Spleen (tissue), 7 donors: Measurements from ENCODE around the gene REP15.

Experiments
- CTCF ChIP-seq, 11 experiments: fragments of 200-600 bp in 7 of 11; fragments of 450-650 bp in 4 of 11; sonication (generic) in 4 of 11; IDR thresholded peaks in 8 of 11; conservative IDR thresholded peaks in 3 of 11; 1 replicate in 7 of 11; 2 replicates in 4 of 11; pipeline versions ENCODE4 v1.4.0 to v1.8.0; 2016 to 2021; ENCODE audit warnings: antibody characterized with exemption in 11 of 11, inconsistent platforms in 4 of 11, mild to moderate bottlenecking in 1 of 11
- POLR2A ChIP-seq, 3 donors: fragments of 450-650 bp; IDR thresholded peaks; one replicate each; pipeline ENCODE4 v1.5.1; 2017; ENCODE audit warnings: antibody characterized with exemption in 3 of 3, mild to moderate bottlenecking in 1 of 3
- donor health status: DM: no; HTN: no; CAD: no; lungs with moderate emphysema.
- donor health status: DM: no; HTN: no; CAD: no.
- donor health status: DM: no; HTN: no; CAD: no.

DNA sequence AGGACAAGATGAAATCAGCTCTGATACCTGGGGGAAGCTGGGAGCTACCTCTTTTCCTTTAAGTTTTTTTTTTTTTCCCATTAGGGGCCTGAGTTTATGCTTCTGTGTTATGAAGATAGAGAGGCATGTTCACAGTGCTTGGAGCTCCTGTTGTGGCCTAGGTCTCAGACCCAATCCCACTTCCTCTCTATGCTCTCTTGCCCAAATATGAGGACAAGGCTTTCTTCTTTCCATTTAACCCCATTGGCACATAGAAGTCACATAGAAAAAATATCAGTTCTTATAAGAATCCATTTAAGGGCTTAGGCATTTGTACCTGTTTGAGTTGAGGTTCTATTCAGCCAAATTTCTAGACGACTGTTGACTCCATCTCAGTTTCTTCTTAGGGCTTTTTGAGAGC lies 27.0 kb downstream of the REP15 start:
- TF ChIP-seq CTCF (IDR thresholded peaks at IDR 0.05 in 8 of 11, conservative IDR thresholded peaks at IDR 0.05 in 3 of 11) (no peak), POLR2A (IDR thresholded peaks at IDR 0.05) (no peak)
